CD4-positive, alpha-beta T cell (primary cell): ENCODE results near the gene LPCAT1. TPM values are rescaled to one million over a fixed set of nuclear protein-coding genes. Genes with fewer than 3 reads are reported as not detected.
"Not testable (repeated sequence)": the region's sequence is repeated elsewhere in the genome, so short reads cannot be mapped to it uniquely, and the experiment has no call there.

ENCODE experiments used
- ATAC-seq: fragments of 200-7000 bp; cut with Tn5 transposase; one replicate; pipeline ENCODE4 v1.10.0; 2022; ENCODE audit warnings: mild to moderate bottlenecking; ENCODE audit not compliant: poor library complexity
- CTCF ChIA-PET: fragments of 350-600 bp; sonication (Branson Sonifier 250); formaldehyde crosslinking; loops from one replicate; lab custom pipeline; 2021; ENCODE audit warnings: antibody characterized with exemption, inconsistent platforms; lab: Charles Lee
- POLR2A ChIA-PET: fragments of 350-600 bp; sonication (Branson Sonifier 250); formaldehyde crosslinking; loops from one replicate; lab custom pipeline; 2021; ENCODE audit warnings: antibody characterized with exemption, inconsistent platforms; lab: Charles Lee
- DNase-seq, 14 experiments: peaks; one replicate each; pipeline ENCODE4 v3.0.0-alpha.2; 2013 to 2020; ENCODE audit warnings: mixed read lengths in 2 of 14
- H3K27ac ChIP-seq, 2 donors: one replicate each; pipeline versions ENCODE4 v1.5.1 to v1.7.0; 2013; ENCODE audit warnings: low read length in 2 of 2, low read depth in 1 of 2, mild to moderate bottlenecking in 1 of 2
- H3K27me3 ChIP-seq, 2 experiments: 1 replicate in 1 of 2; 2 replicates in 1 of 2; pipeline versions ENCODE4 v1.6.1 to v1.7.0; 2013; ENCODE audit warnings: low read length in 2 of 2, control low read depth in 1 of 2, mild to moderate bottlenecking in 1 of 2, moderate library complexity in 1 of 2; ENCODE audit not compliant: insufficient read depth in 2 of 2, control insufficient read depth in 1 of 2
- H3K36me3 ChIP-seq: one replicate; pipeline ENCODE4 v1.6.1; 2013; ENCODE audit warnings: low read length, control low read depth; ENCODE audit not compliant: insufficient read depth
- H3K4me1 ChIP-seq: one replicate; pipeline ENCODE4 v1.6.1; 2013; ENCODE audit warnings: low read length, control low read depth; ENCODE audit not compliant: insufficient read depth
- H3K4me3 ChIP-seq: one replicate; pipeline ENCODE4 v1.5.1; 2013; ENCODE audit warnings: mild to moderate bottlenecking, low read length, moderate library complexity
- H3K9me3 ChIP-seq, 2 experiments: 1 replicate in 1 of 2; 2 replicates in 1 of 2; pipeline versions ENCODE4 v1.6.1 to v1.7.0; 2013; ENCODE audit warnings: low read length in 2 of 2, mild to moderate bottlenecking in 2 of 2, control low read depth in 1 of 2, moderate library complexity in 1 of 2; ENCODE audit not compliant: control insufficient read depth in 1 of 2, insufficient read depth in 1 of 2
- H3K27ac Mint-ChIP-seq: one replicate; pipeline ENCODE4 v1.8.0; 2020; ENCODE audit warnings: mixed read lengths
- H3K27me3 Mint-ChIP-seq: one replicate; pipeline ENCODE4 v1.8.0; 2021; ENCODE audit warnings: mixed read lengths
- H3K36me3 Mint-ChIP-seq: one replicate; pipeline ENCODE4 v1.8.0; 2021; ENCODE audit warnings: low read depth, mixed read lengths
- H3K4me1 Mint-ChIP-seq: one replicate; pipeline ENCODE4 v1.8.0; 2021; ENCODE audit warnings: low read depth, mixed read lengths
- H3K4me3 Mint-ChIP-seq: one replicate; pipeline ENCODE4 v1.8.0; 2020; ENCODE audit warnings: mild to moderate bottlenecking, mixed read lengths
- H3K9me3 Mint-ChIP-seq: one replicate; pipeline ENCODE4 v1.8.0; 2020; ENCODE audit warnings: mixed read lengths
- CTCF ChIP-seq: fragments of 200-600 bp; IDR thresholded peaks from one replicate; pipeline ENCODE4 v1.8.0; 2022; ENCODE audit warnings: antibody characterized with exemption, mild to moderate bottlenecking
- intact Hi-C, 2 experiments: fragments of 100-400 bp; cut with DNase I in 1 of 2; cut with micrococcal nuclease in 1 of 2; formaldehyde crosslinking; loops; one replicate each; pipeline versions ENCODE4 v1.15.1 to v1.9.0; 2023 to 2025; cut with DNase I, micrococcal nuclease
- total RNA-seq, 174 experiments: library from RNA in 2 of 174; stranded (reverse) in 2 of 174; gene quantifications; one replicate each; pipeline ENCODE4 v1.2.3 and lab custom pipeline; 2021 to 2026

LPCAT1 gene
- total RNA-seq, 2 experiments from 2014 or later, result 20.4 to 21.2 TPM

GRCh38 chr5:1462358-1462757 is 61.4 kb downstream of the LPCAT1 start:
- no peak for ATAC-seq
- TF ChIP-seq CTCF, result no peak
- POLR2A ChIA-PET, result no interaction called here
- no peaks in the 10 kb centered on the region for H3K9me3 Mint-ChIP-seq
- H3K27ac Mint-ChIP-seq, result no peak overlapping the region
- H3K27me3 Mint-ChIP-seq, result no peaks in the 10 kb centered on the region
- Histone ChIP-seq H3K9me3 (peaks cover 0 to 15% of the 10 kb centered on the region in 2 experiments), H3K4me3 (no peak overlapping the region), H3K4me1 (no peaks in the 10 kb centered on the region), H3K27me3 (no peaks in the 10 kb centered on the region), H3K36me3 (peaks cover 30% of the 10 kb centered on the region), H3K27ac (no peak overlapping the region)
- DNase-seq, result peak in 1 of 14 experiments; percentile 21
- H3K4me3 Mint-ChIP-seq, result no peak overlapping the region
- intact Hi-C loops, result no loop called here
- CTCF ChIA-PET, result no interaction called here
- H3K4me1 Mint-ChIP-seq, result no peaks in the 10 kb centered on the region
- H3K36me3 Mint-ChIP-seq, result peaks cover 42% of the 10 kb centered on the region

- no peaks in the 10 kb centered on the region for H3K27me3 ChIP-seq
- H3K36me3 Mint-ChIP-seq, result peaks cover 42% of the 10 kb centered on the region
- no peak for ATAC-seq
These were observed 62.4 kb downstream of the LPCAT1 start for GRCh38 chr5:1461396-1461795.

GRCh38 chr5:1460054-1460682 is 63.6 kb downstream of the LPCAT1 start:
- DNase-seq, result peak in 1 of 14 experiments; percentile 12
- Mint-ChIP-seq H3K9me3 (no peaks in the 10 kb centered on the region), H3K36me3 (peaks cover 34% of the 10 kb centered on the region), H3K4me3 (no peak overlapping the region), H3K27me3 (no peaks in the 10 kb centered on the region), H3K27ac (no peak overlapping the region), H3K4me1 (no peaks in the 10 kb centered on the region)
- no peak for TF ChIP-seq CTCF
- ChIA-PET CTCF (no interaction called here), POLR2A (no interaction called here)
- Histone ChIP-seq H3K4me3 (no peak overlapping the region), H3K27ac (no peak overlapping the region), H3K27me3 (no peaks in the 10 kb centered on the region), H3K4me1 (no peaks in the 10 kb centered on the region), H3K36me3 (peaks cover 19% of the 10 kb centered on the region), H3K9me3 (peaks cover 3 to 7% of the 10 kb centered on the region in 2 experiments)
- no peak for ATAC-seq
- intact Hi-C loops, result no loop called here

More at GRCh38 chr5:1461396-1461795, 62.4 kb downstream of the LPCAT1 start:
- Mint-ChIP-seq H3K27ac (no peak overlapping the region), H3K9me3 (no peaks in the 10 kb centered on the region), H3K27me3 (no peaks in the 10 kb centered on the region), H3K4me1 (no peaks in the 10 kb centered on the region), H3K4me3 (no peak overlapping the region)
- POLR2A ChIA-PET, result no interaction called here
- Histone ChIP-seq H3K36me3 (peaks cover 26% of the 10 kb centered on the region), H3K4me1 (no peaks in the 10 kb centered on the region), H3K27ac (no peak overlapping the region), H3K4me3 (no peak overlapping the region), H3K9me3 (peaks cover 0 to 15% of the 10 kb centered on the region in 2 experiments)
- no peak for TF ChIP-seq CTCF
- CTCF ChIA-PET, result no interaction called here
- intact Hi-C loops, result no loop called here
- peak in 1 of 14 experiments; percentile 5 for DNase-seq

- H3K27me3 ChIP-seq, ATAC-seq, H3K4me1 Mint-ChIP-seq, POLR2A ChIA-PET, H3K4me3 Mint-ChIP-seq, H3K9me3 ChIP-seq, H3K27me3 Mint-ChIP-seq, H3K4me3 ChIP-seq, H3K27ac ChIP-seq, H3K9me3 Mint-ChIP-seq, CTCF ChIA-PET, H3K27ac Mint-ChIP-seq, H3K4me1 ChIP-seq, intact Hi-C loops: not testable (repeated sequence)
- peaks cover 19% of the 10 kb centered on the region for H3K36me3 ChIP-seq
- H3K36me3 Mint-ChIP-seq, result peaks cover 31% of the 10 kb centered on the region
- DNase-seq, result peak in 1 of 14 experiments; percentile 4
These were observed 64.3 kb downstream of the LPCAT1 start for GRCh38 chr5:1459435-1459834.

- CTCF ChIA-PET, H3K27ac Mint-ChIP-seq, H3K36me3 ChIP-seq, intact Hi-C loops, DNase-seq, H3K4me1 Mint-ChIP-seq, H3K4me3 Mint-ChIP-seq, H3K27ac ChIP-seq, H3K4me3 ChIP-seq, ATAC-seq, H3K27me3 ChIP-seq, POLR2A ChIA-PET, H3K4me1 ChIP-seq: not testable (repeated sequence)
- H3K9me3 ChIP-seq, result peaks cover 7 to 17% of the 10 kb centered on the region in 2 experiments
- H3K36me3 Mint-ChIP-seq, result peaks cover 22% of the 10 kb centered on the region
- peaks cover 12% of the 10 kb centered on the region for H3K9me3 Mint-ChIP-seq
- peaks cover 18% of the 10 kb centered on the region for H3K27me3 Mint-ChIP-seq
These were observed 67.5 kb downstream of the LPCAT1 start for GRCh38 chr5:1456110-1456881.
